Brain microvascular endothelial cell (primary cell): ENCODE data around the gene PADI1.

Experiments
- DNase-seq: peaks from one replicate; pipeline ENCODE4 v3.0.0-alpha.2; 2020
- H3K27ac ChIP-seq: fragments of 250-450 bp; sonication (Bioruptor Pico); 2 replicates; pipeline ENCODE4 v1.5.1; 2020; ENCODE audit warnings: mild to moderate bottlenecking, moderate library complexity
- H3K27me3 ChIP-seq: fragments of 250-450 bp; sonication (Bioruptor Pico); replicated peaks from 2 replicates; pipeline ENCODE4 v1.5.1; 2020; ENCODE audit warnings: mild to moderate bottlenecking
- H3K36me3 ChIP-seq: fragments of 250-450 bp; sonication (Bioruptor Pico); replicated peaks from 2 replicates; pipeline ENCODE4 v1.5.1; 2020; ENCODE audit warnings: mild to moderate bottlenecking
- H3K4me3 ChIP-seq: 2 replicates; pipeline ENCODE4 v1.5.1; 2011; ENCODE audit warnings: low read depth, mild to moderate bottlenecking, control low read depth, low read length, moderate library complexity
- CTCF ChIP-seq: IDR thresholded peaks from 2 replicates; pipeline ENCODE4 v1.5.1; 2011; ENCODE audit warnings: low read depth, mild to moderate bottlenecking, moderate library complexity, low read length, control low read depth, inconsistent platforms; ENCODE audit errors: missing control alignments
- in situ Hi-C: cut with HindIII; loops from 2 replicates; pipeline ENCODE4 v1.10.0; 2017; ENCODE audit warnings: low sequenced_read_pairs, low pct_ligation_motif_present

PADI1 gene

GRCh38 chr1:17193222-17194132 lies 11.5 kb upstream of the PADI1 start:
- in situ Hi-C loops: no loop called here
- Histone ChIP-seq H3K36me3 (no peaks in the 10 kb centered on the region), H3K4me3 (no peak overlapping the region), H3K27me3 (no peaks in the 10 kb centered on the region), H3K27ac (no peak overlapping the region)
- TF ChIP-seq CTCF: no peak
- no peak for DNase-seq

- in situ Hi-C loops: no loop called here
- no peaks in the 10 kb centered on the region for H3K27me3 ChIP-seq
- no peak for DNase-seq
- H3K36me3 ChIP-seq: no peaks in the 10 kb centered on the region
- no peak overlapping the region for H3K27ac ChIP-seq
- H3K4me3 ChIP-seq: no peak overlapping the region
- TF ChIP-seq CTCF: no peak
Measured at GRCh38 chr1:17194133-17194475, 10.8 kb upstream of the PADI1 start.

GRCh38 chr1:17194615-17195528 lies 10.1 kb upstream of the PADI1 start:
- in situ Hi-C loops: no loop called here
- Histone ChIP-seq H3K36me3 (no peaks in the 10 kb centered on the region), H3K4me3 (no peak overlapping the region), H3K27me3 (no peaks in the 10 kb centered on the region), H3K27ac (no peak overlapping the region)
- no peak for DNase-seq
- no peak for TF ChIP-seq CTCF

GRCh38 chr1:17195731-17196130 lies 9.2 kb upstream of the PADI1 start:
- no peaks in the 10 kb centered on the region for H3K27me3 ChIP-seq
- no peak for TF ChIP-seq CTCF
- DNase-seq: no peak
- no peak overlapping the region for H3K27ac ChIP-seq
- no peaks in the 10 kb centered on the region for H3K36me3 ChIP-seq
- in situ Hi-C loops: no loop called here
- H3K4me3 ChIP-seq: no peak overlapping the region

- Histone ChIP-seq H3K27ac (no peak overlapping the region), H3K27me3 (no peaks in the 10 kb centered on the region), H3K4me3 (no peak overlapping the region), H3K36me3 (no peaks in the 10 kb centered on the region)
- in situ Hi-C loops: no loop called here
- no peak for DNase-seq
- TF ChIP-seq CTCF: no peak
Measured at GRCh38 chr1:17196496-17197185, 8.3 kb upstream of the PADI1 start.
